Measurements from ENCODE around the gene MEOX1.

- TF ChIP-seq CTCF (IDR thresholded peaks at IDR 0.05; ENCODE audit: low read length) (no peak), EZH2 (optimal IDR thresholded peaks at IDR 0.05; ENCODE audit: low read depth, low read length) (no peak), EZH2phosphoT487 (IDR thresholded peaks at IDR 0.05; ENCODE audit: low read length) (no peak)
Measured at GRCh38 chr17:43598357-43599045, 63.2 kb downstream of the MEOX1 start.
